A172 (cell line): ENCODE measurements around the gene C6orf136. TPM values are rescaled to one million over a fixed set of nuclear protein-coding genes. Genes with fewer than 3 reads are reported as not detected.

Experiments
- DNase-seq: peaks from one replicate; pipeline ENCODE4 v3.0.0-alpha.2; 2015; ENCODE audit warnings: low spot score
- total RNA-seq: library from RNA; depleted of rRNA; stranded (reverse); fragments of >200 nt; shearing (Covaris generic); gene quantifications from 2 replicates; pipeline ENCODE4 v1.2.3, GENCODE V29; 2014; rRNA removed

The C6orf136 gene
- total RNA-seq, 1 experiment from 2014 or later: 6.1 TPM

DNA sequence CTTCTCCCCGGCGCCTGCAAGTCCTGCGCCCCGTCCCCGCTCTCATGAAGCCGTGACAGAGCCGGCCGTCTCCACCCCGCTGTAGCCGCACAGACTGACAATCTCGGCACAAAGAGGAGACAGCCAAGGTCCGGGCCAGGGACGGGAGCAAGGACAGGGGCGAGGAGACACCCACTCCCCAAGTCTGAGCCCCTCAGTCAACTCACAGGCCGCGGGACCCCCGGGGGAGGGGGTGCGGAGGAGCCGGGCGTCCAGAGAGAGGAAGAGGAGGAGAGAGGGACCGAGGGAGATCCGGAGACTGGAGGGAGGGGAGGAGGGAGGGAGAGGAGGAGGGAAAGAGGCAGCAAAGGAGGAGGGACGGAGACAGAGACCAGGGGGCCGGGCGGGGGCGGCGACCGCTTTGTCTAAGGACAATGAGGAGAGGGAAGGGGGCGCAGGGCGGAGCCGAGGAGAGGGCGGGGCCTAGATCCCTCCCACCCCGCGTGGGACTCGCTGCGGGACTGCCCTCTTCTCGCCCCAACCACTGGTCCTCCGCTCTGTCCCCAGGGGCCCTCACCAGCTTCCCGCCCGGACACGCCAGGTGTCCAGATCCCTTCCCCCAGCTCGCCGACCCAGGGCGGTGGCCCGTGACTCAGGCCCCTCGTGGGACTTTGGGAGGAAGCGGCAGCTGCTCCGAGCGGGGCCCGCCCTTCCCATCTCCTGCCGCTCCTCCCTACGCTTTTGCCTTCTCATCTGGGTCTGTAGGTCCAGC, 40.1 kb downstream of the C6orf136 start:
- DNase-seq: peak; percentile 98

GRCh38 chr6:30687659-30688431, 40.9 kb downstream of the C6orf136 start:
- peak; percentile 46 for DNase-seq

DNA sequence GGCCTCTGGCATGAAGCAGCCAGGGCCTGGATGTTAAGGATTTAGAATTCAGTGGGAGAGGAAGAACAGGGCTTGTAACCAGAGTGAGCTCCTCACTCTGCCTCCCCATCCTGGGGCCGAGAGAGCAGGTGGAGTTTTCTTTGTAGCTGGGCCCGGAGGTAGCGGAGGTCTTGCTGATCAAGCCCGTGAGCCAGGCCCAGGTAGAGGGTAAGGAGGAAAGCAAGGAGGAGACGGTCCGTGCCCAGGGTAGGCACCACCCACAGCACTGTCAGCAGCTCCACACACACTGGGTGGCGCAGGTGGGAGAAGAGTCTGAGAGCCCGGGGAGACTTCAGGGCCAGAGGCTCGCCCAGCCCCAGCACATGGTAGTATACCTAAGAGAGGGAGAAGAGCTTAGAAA, 41.6 kb downstream of the C6orf136 start:
- no peak for DNase-seq

DNA sequence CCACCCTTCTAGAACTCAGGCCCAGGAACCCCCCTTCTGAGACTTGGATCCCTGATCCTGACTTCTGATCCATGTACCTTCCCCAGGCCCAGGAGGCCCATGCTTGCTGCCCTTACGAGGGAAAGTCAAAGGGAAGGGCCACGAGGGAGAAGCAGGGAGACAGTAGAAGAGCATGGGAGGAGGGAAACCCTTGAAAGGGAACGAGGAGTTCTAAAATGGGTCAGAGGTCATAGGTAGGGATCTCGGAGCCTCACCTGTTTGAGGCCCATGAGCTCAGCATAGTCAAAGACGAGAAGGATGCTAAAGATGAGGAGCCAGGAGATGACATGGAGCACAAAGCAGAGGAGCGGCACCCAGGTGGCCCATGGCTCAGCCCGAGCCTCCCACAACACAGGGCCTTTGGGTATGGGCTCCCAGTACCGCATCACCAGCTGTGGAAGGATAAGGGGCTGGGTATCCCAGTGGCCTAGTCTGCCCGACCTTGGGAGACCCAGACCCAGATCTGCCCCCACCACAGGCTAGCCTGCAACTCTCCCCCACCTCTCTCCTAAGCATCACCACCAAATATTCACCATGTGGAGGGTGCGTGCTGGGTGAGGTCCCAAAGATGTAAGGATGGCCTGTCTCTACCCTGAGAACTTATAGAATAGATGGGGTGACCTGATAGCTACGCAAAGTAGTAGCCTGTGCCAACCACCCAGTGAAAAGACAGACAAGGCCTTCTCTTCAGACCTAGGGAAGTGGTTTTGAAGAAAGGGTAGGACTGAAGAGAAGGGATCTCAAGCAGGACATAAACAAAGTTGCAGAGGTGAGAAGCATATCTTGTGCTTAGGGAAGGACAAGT, 42.3 kb downstream of the C6orf136 start:
- DNase-seq: no peak

DNA sequence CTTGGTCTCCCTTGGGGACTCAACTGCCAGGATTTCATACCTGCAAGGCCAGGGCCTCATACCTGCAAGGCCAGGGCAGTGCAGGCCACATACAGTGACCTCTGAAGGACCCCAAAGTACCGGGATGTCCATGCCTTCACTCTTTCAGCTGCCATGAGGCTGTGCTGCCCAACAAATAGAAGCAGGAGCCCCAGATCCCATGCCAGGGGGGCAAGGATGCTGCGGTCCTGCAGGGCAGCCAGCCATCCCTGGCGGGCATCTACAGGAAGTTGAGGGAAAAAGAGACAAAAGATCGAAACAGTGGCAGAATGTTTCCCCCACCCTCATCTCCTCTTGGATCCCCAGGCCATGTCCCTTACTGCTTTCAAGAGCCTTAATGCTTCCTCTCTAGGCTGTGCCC, 43.1 kb downstream of the C6orf136 start:
- DNase-seq: no peak

GRCh38 chr6:30690403-30691207, 43.7 kb downstream of the C6orf136 start, which contains the start of gene NRM:
NRM (minus strand) TSS chr6:30690984; CDS start chr6:30690974, 10 bp downstream.
- DNase-seq: peak; percentile 89

GRCh38 chr6:30691208-30691847, 44.4 kb downstream of the C6orf136 start:
- DNase-seq: peak; percentile 11

- no peak for DNase-seq
Observed at GRCh38 chr6:30696432-30696831, 49.5 kb downstream of the C6orf136 start.

GRCh38 chr6:30700340-30700739, 53.4 kb downstream of the C6orf136 start:
- no peak for DNase-seq

Other genes starting within 250 kb of the C6orf136 start
- 86.1 and 89.5 TPM in 2 replicates for gene HLA-E, start 157.6 kb upstream of the C6orf136 start, total RNA-seq
- 15.0 and 28.2 TPM in 2 replicates for gene GNL1, start 90.6 kb upstream of the C6orf136 start, total RNA-seq
- 5.5 and 7.6 TPM in 2 replicates for gene PRR3, start 89.8 kb upstream of the C6orf136 start, total RNA-seq
- 45.6 and 45.7 TPM in 2 replicates for gene ABCF1, start 75.7 kb upstream of the C6orf136 start, total RNA-seq
- 22.6 and 28.2 TPM in 2 replicates for gene PPP1R10, start 29.9 kb upstream of the C6orf136 start, total RNA-seq
- 76.8 and 82.8 TPM in 2 replicates for gene MRPS18B, start 29.3 kb upstream of the C6orf136 start, total RNA-seq
- gene ATAT1, start 20.3 kb upstream of the C6orf136 start, total RNA-seq: 2.4 and 5.9 TPM in 2 replicates
- 30.4 and 36.1 TPM in 2 replicates for gene DHX16, start 25.9 kb downstream of the C6orf136 start, total RNA-seq
- 62.3 and 66.2 TPM in 2 replicates for gene PPP1R18, start 39.5 kb downstream of the C6orf136 start, total RNA-seq
- 13.2 and 14.0 TPM in 2 replicates for gene NRM, start 43.9 kb downstream of the C6orf136 start, total RNA-seq
- gene MDC1, start 70.1 kb downstream of the C6orf136 start, total RNA-seq: 4.8 and 7.6 TPM in 2 replicates
- 1,118 and 1,364 TPM in 2 replicates for gene TUBB, start 73.2 kb downstream of the C6orf136 start, total RNA-seq
- 163 and 165 TPM in 2 replicates for gene FLOT1, start 95.6 kb downstream of the C6orf136 start, total RNA-seq
- 61.1 and 63.2 TPM in 2 replicates for gene IER3, start 97.4 kb downstream of the C6orf136 start, total RNA-seq
- gene DDR1, start 237.4 kb downstream of the C6orf136 start, total RNA-seq: 39.0 and 50.9 TPM in 2 replicates